ENCODE data around the gene CEP112.

CEP112 gene

GRCh38 chr17:65885541-65886312 lies 306.2 kb downstream of the CEP112 start:
- Histone ChIP-seq H3K9me2 (replicated peaks; ENCODE audit: insufficient read depth, low read length) (no peaks in the 10 kb centered on the region), H3K79me2 (ENCODE audit: low read length) (no peaks in the 10 kb centered on the region), H3K4me1 (ENCODE audit: low read length) (no peaks in the 10 kb centered on the region), H3K27me3 (replicated peaks; ENCODE audit: insufficient read depth, low read length) (no peaks in the 10 kb centered on the region), H2AFZ (ENCODE audit: low read length) (no peak overlapping the region), H4K20me1 (ENCODE audit: insufficient read depth, low read length) (no peaks in the 10 kb centered on the region), H3K27ac (ENCODE audit: low read length) (no peak overlapping the region), H3K4me2 (ENCODE audit: low read depth, low read length) (no peak overlapping the region), H3K9ac (ENCODE audit: low read length) (no peak overlapping the region), H3K4me3 (ENCODE audit: low read length) (no peak overlapping the region), H3F3A (ENCODE audit: insufficient read depth, low read length) (no peaks in the 10 kb centered on the region), H3K36me3 (replicated peaks; ENCODE audit: insufficient read depth, low read length) (no peaks in the 10 kb centered on the region), H3K9me3 (replicated peaks; ENCODE audit: insufficient read depth, low read length) (no peaks in the 10 kb centered on the region)
- TF ChIP-seq CTCF (IDR thresholded peaks at IDR 0.05; ENCODE audit: low read length) (no peak), EZH2 (optimal IDR thresholded peaks at IDR 0.05; ENCODE audit: low read depth, low read length) (no peak), EZH2phosphoT487 (IDR thresholded peaks at IDR 0.05; ENCODE audit: low read length) (no peak)
- DNase-seq: no peak

- Histone ChIP-seq H3K9me2 (replicated peaks; ENCODE audit: insufficient read depth, low read length) (no peaks in the 10 kb centered on the region), H4K20me1 (ENCODE audit: insufficient read depth, low read length) (no peaks in the 10 kb centered on the region), H3F3A (ENCODE audit: insufficient read depth, low read length) (no peaks in the 10 kb centered on the region), H3K27ac (ENCODE audit: low read length) (no peak overlapping the region), H3K9ac (ENCODE audit: low read length) (no peak overlapping the region), H3K9me3 (replicated peaks; ENCODE audit: insufficient read depth, low read length) (no peaks in the 10 kb centered on the region), H3K27me3 (replicated peaks; ENCODE audit: insufficient read depth, low read length) (no peaks in the 10 kb centered on the region), H3K4me2 (ENCODE audit: low read depth, low read length) (no peak overlapping the region), H3K79me2 (ENCODE audit: low read length) (no peaks in the 10 kb centered on the region), H3K36me3 (replicated peaks; ENCODE audit: insufficient read depth, low read length) (no peaks in the 10 kb centered on the region), H3K4me1 (ENCODE audit: low read length) (no peaks in the 10 kb centered on the region), H3K4me3 (ENCODE audit: low read length) (no peak overlapping the region), H2AFZ (ENCODE audit: low read length) (no peak overlapping the region)
- TF ChIP-seq EZH2 (optimal IDR thresholded peaks at IDR 0.05; ENCODE audit: low read depth, low read length): no peak
- TF ChIP-seq CTCF (IDR thresholded peaks at IDR 0.05; ENCODE audit: low read length): no peak
- no peak for TF ChIP-seq EZH2phosphoT487 (IDR thresholded peaks at IDR 0.05; ENCODE audit: low read length)
- no peak for DNase-seq
Measured at GRCh38 chr17:65876985-65877384, 314.9 kb downstream of the CEP112 start.

- Histone ChIP-seq H3K4me1 (ENCODE audit: low read length) (peaks cover 12% of the 10 kb centered on the region), H3K9me3 (replicated peaks; ENCODE audit: insufficient read depth, low read length) (no peaks in the 10 kb centered on the region), H3K9me2 (replicated peaks; ENCODE audit: insufficient read depth, low read length) (no peaks in the 10 kb centered on the region), H3K36me3 (replicated peaks; ENCODE audit: insufficient read depth, low read length) (no peaks in the 10 kb centered on the region), H2AFZ (ENCODE audit: low read length) (0 out of 2 replicates have a peak overlapping the region, but pooled peaks have one; percentile 4), H3F3A (ENCODE audit: insufficient read depth, low read length) (no peaks in the 10 kb centered on the region), H3K4me3 (ENCODE audit: low read length) (no peak overlapping the region), H3K79me2 (ENCODE audit: low read length) (no peaks in the 10 kb centered on the region), H3K27me3 (replicated peaks; ENCODE audit: insufficient read depth, low read length) (no peaks in the 10 kb centered on the region), H3K27ac (ENCODE audit: low read length) (no peak overlapping the region), H3K4me2 (ENCODE audit: low read depth, low read length) (peak overlapping the region; percentile 25), H3K9ac (ENCODE audit: low read length) (no peak overlapping the region), H4K20me1 (ENCODE audit: insufficient read depth, low read length) (no peaks in the 10 kb centered on the region)
- TF ChIP-seq CTCF (IDR thresholded peaks at IDR 0.05; ENCODE audit: low read length) (no peak), EZH2phosphoT487 (IDR thresholded peaks at IDR 0.05; ENCODE audit: low read length) (no peak), EZH2 (optimal IDR thresholded peaks at IDR 0.05; ENCODE audit: low read depth, low read length) (no peak)
- peak; percentile 40 for DNase-seq
Measured at GRCh38 chr17:65868881-65869280, 323.1 kb downstream of the CEP112 start.

Data from MM.1S (cell line).